ENCODE results near the gene SF3B1.

DNA sequence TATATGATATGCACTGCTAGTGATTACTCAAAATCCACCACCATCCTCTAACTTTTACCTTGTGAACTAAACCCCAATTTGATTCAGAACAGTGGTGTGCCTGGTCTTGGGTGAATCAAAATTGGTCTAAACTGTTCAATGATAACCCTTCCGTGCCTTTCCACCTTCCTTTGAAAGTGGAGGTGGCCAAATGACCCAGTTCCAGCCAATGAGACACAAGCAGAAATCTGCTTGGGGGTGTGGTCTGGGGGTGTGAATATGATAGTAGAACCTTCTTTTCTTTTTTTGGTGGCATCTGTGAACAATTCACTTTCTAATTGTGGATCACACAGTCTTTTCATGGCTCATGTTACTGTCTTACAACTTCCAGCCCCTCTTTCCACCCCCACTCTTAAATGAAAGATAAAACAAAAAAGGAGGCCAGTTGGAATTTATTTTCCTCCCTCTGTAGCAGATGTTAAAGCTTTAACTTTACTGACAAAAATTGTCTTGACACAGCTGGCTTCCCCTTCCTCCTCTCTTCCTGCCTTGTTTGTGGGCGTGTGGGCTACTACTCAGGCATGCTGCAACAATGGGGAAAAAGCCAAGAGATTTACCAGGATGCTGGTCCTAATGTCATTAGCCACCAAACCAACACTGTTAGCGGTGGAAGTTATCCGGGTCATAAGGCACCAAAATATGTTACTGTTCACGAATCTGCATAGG is 65.4 kb downstream of the SF3B1 start:
- TF ChIP-seq, protein P1, sequence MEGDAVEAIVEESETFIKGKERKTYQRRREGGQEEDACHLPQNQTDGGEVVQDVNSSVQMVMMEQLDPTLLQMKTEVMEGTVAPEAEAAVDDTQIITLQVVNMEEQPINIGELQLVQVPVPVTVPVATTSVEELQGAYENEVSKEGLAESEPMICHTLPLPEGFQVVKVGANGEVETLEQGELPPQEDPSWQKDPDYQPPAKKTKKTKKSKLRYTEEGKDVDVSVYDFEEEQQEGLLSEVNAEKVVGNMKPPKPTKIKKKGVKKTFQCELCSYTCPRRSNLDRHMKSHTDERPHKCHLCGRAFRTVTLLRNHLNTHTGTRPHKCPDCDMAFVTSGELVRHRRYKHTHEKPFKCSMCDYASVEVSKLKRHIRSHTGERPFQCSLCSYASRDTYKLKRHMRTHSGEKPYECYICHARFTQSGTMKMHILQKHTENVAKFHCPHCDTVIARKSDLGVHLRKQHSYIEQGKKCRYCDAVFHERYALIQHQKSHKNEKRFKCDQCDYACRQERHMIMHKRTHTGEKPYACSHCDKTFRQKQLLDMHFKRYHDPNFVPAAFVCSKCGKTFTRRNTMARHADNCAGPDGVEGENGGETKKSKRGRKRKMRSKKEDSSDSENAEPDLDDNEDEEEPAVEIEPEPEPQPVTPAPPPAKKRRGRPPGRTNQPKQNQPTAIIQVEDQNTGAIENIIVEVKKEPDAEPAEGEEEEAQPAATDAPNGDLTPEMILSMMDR (optimal IDR thresholded peaks at IDR 0.05 in 1 of 3, IDR thresholded peaks at IDR 0.05 in 1 of 3, conservative IDR thresholded peaks at IDR 0.05 in 1 of 3; ENCODE audit: extremely low read depth in 1 of 3, insufficient read depth in 2 of 3, low read length in 3 of 3) = no peak
- TF ChIP-seq EZH2 (IDR thresholded peaks at IDR 0.05; ENCODE audit: low read length) = no peak
